Colonic mucosa (tissue), 4 donors: ENCODE measurements around the gene RNF227. TPM values are rescaled to one million over a fixed set of nuclear protein-coding genes. Genes with fewer than 3 reads are reported as not detected.

Experiments used
- DNase-seq: peaks from one replicate; pipeline ENCODE4 v3.0.0-alpha.2; 2020
- H3K27ac ChIP-seq: fragments of 200-600 bp; one replicate; pipeline ENCODE4 v1.8.0; 2021
- H3K27me3 ChIP-seq: fragments of 200-600 bp; one replicate; pipeline ENCODE4 v1.8.0; 2021
- H3K36me3 ChIP-seq: fragments of 200-600 bp; one replicate; pipeline ENCODE4 v1.8.0; 2021
- H3K4me1 ChIP-seq: fragments of 200-600 bp; one replicate; pipeline ENCODE4 v1.8.0; 2021; ENCODE audit warnings: mild to moderate bottlenecking
- H3K4me3 ChIP-seq: fragments of 200-600 bp; one replicate; pipeline ENCODE4 v1.8.0; 2021
- H3K9ac ChIP-seq, 2 donors: one replicate each; pipeline ENCODE4 v1.7.0; 2013; ENCODE audit warnings: control low read depth in 2 of 2, low read depth in 2 of 2, low read length in 2 of 2
- H3K9me3 ChIP-seq: fragments of 200-600 bp; one replicate; pipeline ENCODE4 v1.8.0; 2021
- CTCF ChIP-seq: fragments of 200-600 bp; IDR thresholded peaks from one replicate; pipeline ENCODE4 v1.8.0; 2022; ENCODE audit warnings: antibody characterized with exemption, mild to moderate bottlenecking
- intact Hi-C: fragments of 100-400 bp; cut with DNase I; formaldehyde crosslinking; loops from one replicate; pipeline ENCODE4 v1.14.1; 2022
- total RNA-seq, 2 donors: library from RNA; stranded (reverse); fragmentation: NEBNext Ultra II Directional in 1 of 2; extraction: Animal tissue kit (Norgen Biotek cat#: 25700) in 1 of 2; gene quantifications; one replicate each; pipeline ENCODE4 v1.2.1, GENCODE V29; 2021
- donor health status: healthy.
- donor health status: DM: no; HTN: no; CAD: no.
- donor health status: DM: no; HTN: no; CAD: no.

The RNF227 gene
- total RNA-seq, 2 donors from 2014 or later = 2.8 to 3.0 TPM

- no peaks in the 10 kb centered on the region for H3K27me3 ChIP-seq
- no peaks in the 10 kb centered on the region for H3K9me3 ChIP-seq
- DNase-seq = peak; percentile 95
- peak overlapping the region; percentile 86 for H3K4me3 ChIP-seq
- TF ChIP-seq CTCF = no peak
- peak overlapping the region; percentile 99 for H3K27ac ChIP-seq
- peaks cover 7% of the 10 kb centered on the region for H3K36me3 ChIP-seq
- peak overlapping the region; percentile 65 to 97 for H3K9ac ChIP-seq
- peaks cover 23% of the 10 kb centered on the region for H3K4me1 ChIP-seq
- intact Hi-C loops = no loop called here
Measured at GRCh38 chr17:7887482-7888183, 28.5 kb downstream of the RNF227 start.

- Histone ChIP-seq H3K27me3 (no peaks in the 10 kb centered on the region), H3K36me3 (peaks cover 7% of the 10 kb centered on the region), H3K9me3 (no peaks in the 10 kb centered on the region), H3K27ac (peak overlapping the region; percentile 99), H3K4me1 (peaks cover 23% of the 10 kb centered on the region), H3K9ac (peak overlapping the region; percentile 74 to 97), H3K4me3 (peak overlapping the region; percentile 86)
- no peak for TF ChIP-seq CTCF
- no peak for DNase-seq
- intact Hi-C loops = no loop called here
Measured at GRCh38 chr17:7887038-7887481, 29.0 kb downstream of the RNF227 start.

GRCh38 chr17:7886227-7887037, 29.7 kb downstream of the RNF227 start:
- intact Hi-C loops = no loop called here
- peaks cover 7% of the 10 kb centered on the region for H3K36me3 ChIP-seq
- peak overlapping the region; percentile 99 for H3K27ac ChIP-seq
- peaks cover 23% of the 10 kb centered on the region for H3K4me1 ChIP-seq
- H3K27me3 ChIP-seq = no peaks in the 10 kb centered on the region
- no peak for TF ChIP-seq CTCF
- DNase-seq = peak; percentile 65
- H3K9me3 ChIP-seq = no peaks in the 10 kb centered on the region
- H3K4me3 ChIP-seq = peak overlapping the region; percentile 86
- peak overlapping the region; percentile 74 to 97 for H3K9ac ChIP-seq

GRCh38 chr17:7885367-7886226, 30.5 kb downstream of the RNF227 start:
- intact Hi-C loops = no loop called here
- DNase-seq = peak; percentile 67
- no peak for TF ChIP-seq CTCF
- Histone ChIP-seq H3K27ac (peak overlapping the region; percentile 99), H3K36me3 (no peaks in the 10 kb centered on the region), H3K27me3 (no peaks in the 10 kb centered on the region), H3K4me1 (peaks cover 23% of the 10 kb centered on the region), H3K4me3 (peak overlapping the region; percentile 86), H3K9ac (peak overlapping the region; percentile 74 to 97), H3K9me3 (no peaks in the 10 kb centered on the region)
